Ascending aorta (tissue), 2 donors: ENCODE measurements around the gene TRIM54. TPM values are rescaled to one million over a fixed set of nuclear protein-coding genes. Genes with fewer than 3 reads are reported as not detected.
A peak's percentile ranks its signal among the peaks of the same experiment; 100 is the strongest.
"Not testable (repeated sequence)": the region's sequence is repeated elsewhere in the genome, so short reads cannot be mapped to it uniquely, and the experiment has no call there.

Experiments used
- DNase-seq, 2 donors: peaks; one replicate each; pipeline ENCODE4 v3.0.0-alpha.2; 2019; ENCODE audit warnings: low spot score in 2 of 2
- H3K27ac ChIP-seq, 2 donors: fragments of 200-600 bp; sonication (generic); one replicate each; pipeline ENCODE4 v1.5.1; 2016 to 2017; ENCODE audit warnings: mild to moderate bottlenecking in 1 of 2
- H3K27me3 ChIP-seq: fragments of 200-600 bp; sonication (generic); one replicate; pipeline ENCODE4 v1.5.1; 2017
- H3K36me3 ChIP-seq, 2 donors: fragments of 200-600 bp; sonication (generic); one replicate each; pipeline ENCODE4 v1.5.1; 2016
- H3K4me1 ChIP-seq, 2 donors: fragments of 200-600 bp; sonication (generic); one replicate each; pipeline ENCODE4 v1.5.1; 2016 to 2017; ENCODE audit warnings: mild to moderate bottlenecking in 1 of 2
- H3K4me3 ChIP-seq, 2 donors: fragments of 200-600 bp; sonication (generic); one replicate each; pipeline ENCODE4 v1.5.1; 2016 to 2017; ENCODE audit warnings: mild to moderate bottlenecking in 1 of 2
- H3K9me3 ChIP-seq, 2 donors: fragments of 200-600 bp; sonication (generic); one replicate each; pipeline ENCODE4 v1.5.1; 2016
- CTCF ChIP-seq, 3 experiments: fragments of 200-600 bp in 2 of 3; fragments of 450-650 bp in 1 of 3; sonication (generic) in 2 of 3; IDR thresholded peaks; one replicate each; pipeline ENCODE4 v1.5.1; 2016 to 2019; ENCODE audit warnings: antibody characterized with exemption in 3 of 3, mild to moderate bottlenecking in 1 of 3, moderate library complexity in 1 of 3
- intact Hi-C: fragments of 100-400 bp; cut with DNase I; formaldehyde crosslinking; loops from one replicate; pipeline ENCODE4 v1.15.1; 2023
- total RNA-seq: library from RNA; depleted of rRNA; stranded (reverse); fragments of >200 nt; gene quantifications from one replicate; pipeline ENCODE4 v1.1.0, GENCODE V29; 2016

TRIM54 gene
- total RNA-seq, 1 donor from 2014 or later: not detected

DNA sequence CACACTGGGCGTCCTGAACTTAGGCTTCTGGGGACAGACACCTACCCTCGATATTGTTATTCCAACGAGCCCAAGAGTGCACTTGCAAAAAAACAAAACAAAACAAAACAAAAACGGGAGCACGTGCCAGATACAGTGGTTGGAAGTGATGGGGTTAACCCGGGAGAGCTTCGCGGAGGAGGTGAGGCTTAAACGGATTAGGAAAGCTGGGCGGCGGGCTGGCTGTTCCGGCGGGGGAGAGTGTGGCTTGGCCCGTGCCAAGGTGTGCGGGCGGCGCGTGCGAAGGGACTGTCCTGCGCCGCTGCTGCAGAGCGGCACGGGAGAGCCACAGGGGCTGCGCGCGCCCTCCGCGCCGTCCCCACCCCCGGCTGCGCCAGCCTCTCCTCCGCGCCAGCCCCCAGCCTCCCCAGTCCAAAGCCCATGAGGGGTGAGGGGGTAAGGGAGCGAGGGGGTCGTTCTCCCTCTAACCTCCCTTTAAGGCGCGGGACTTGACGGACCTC is 17.9 kb upstream of the TRIM54 start:
- Histone ChIP-seq H3K27ac (no peak overlapping the region), H3K4me3 (peak overlapping the region; percentile 43 to 67), H3K4me1 (peaks cover 9 to 29% of the 10 kb centered on the region in 2 donors), H3K9me3 (no peaks in the 10 kb centered on the region), H3K27me3 (peaks cover 19% of the 10 kb centered on the region), H3K36me3 (no peaks in the 10 kb centered on the region)
- no peak for DNase-seq
- no peak for TF ChIP-seq CTCF (IDR thresholded peaks at IDR 0.05)
- intact Hi-C loops: no loop called here

- intact Hi-C loops: no loop called here
Measured at GRCh38 chr2:27264753-27265535, 17.3 kb upstream of the TRIM54 start.

DNA sequence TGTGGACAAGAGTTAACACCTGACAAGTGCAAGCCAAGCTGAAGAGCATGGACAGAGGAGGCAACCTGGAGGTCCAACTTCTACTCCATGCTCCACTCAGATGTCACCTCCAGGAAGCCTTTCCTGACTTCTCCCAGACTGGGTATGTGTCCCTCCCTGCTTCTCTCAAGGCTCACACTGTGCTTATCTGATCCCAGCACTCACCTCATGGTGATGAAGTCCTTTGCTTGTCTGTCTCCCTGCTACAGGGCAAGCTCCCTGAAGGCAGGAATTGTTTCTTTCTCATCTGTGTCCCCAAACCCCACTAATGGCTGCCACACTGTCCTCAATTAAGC is 16.7 kb upstream of the TRIM54 start:
- intact Hi-C loops: no loop called here
- no peaks in the 10 kb centered on the region for H3K9me3 ChIP-seq
- H3K27ac ChIP-seq: no peak overlapping the region
- H3K4me1 ChIP-seq: peaks cover 9 to 29% of the 10 kb centered on the region in 2 donors
- H3K27me3 ChIP-seq: peaks cover 19% of the 10 kb centered on the region
- DNase-seq: no peak
- peak overlapping the region in 1 of 2 donors; percentile 43 for H3K4me3 ChIP-seq
- no peaks in the 10 kb centered on the region for H3K36me3 ChIP-seq
- TF ChIP-seq CTCF (IDR thresholded peaks at IDR 0.05): no peak

More at GRCh38 chr2:27264753-27265535, 17.3 kb upstream of the TRIM54 start:
- TF ChIP-seq CTCF (IDR thresholded peaks at IDR 0.05): peak; percentile 9 to 43 (median 23)
- Histone ChIP-seq H3K9me3 (no peaks in the 10 kb centered on the region), H3K36me3 (no peaks in the 10 kb centered on the region), H3K4me1 (peaks cover 9 to 29% of the 10 kb centered on the region in 2 donors), H3K27ac (no peak overlapping the region), H3K27me3 (peaks cover 19% of the 10 kb centered on the region), H3K4me3 (peak overlapping the region; percentile 43 to 67)
- DNase-seq: peak in 1 of 2 donors; percentile 71

GRCh38 chr2:27268296-27268695 is 13.9 kb upstream of the TRIM54 start:
- H3K4me3 ChIP-seq, DNase-seq, intact Hi-C loops, H3K27me3 ChIP-seq, H3K9me3 ChIP-seq, H3K27ac ChIP-seq, H3K36me3 ChIP-seq: not testable (repeated sequence)
- peaks cover 0 to 20% of the 10 kb centered on the region in 2 donors for H3K4me1 ChIP-seq

DNA sequence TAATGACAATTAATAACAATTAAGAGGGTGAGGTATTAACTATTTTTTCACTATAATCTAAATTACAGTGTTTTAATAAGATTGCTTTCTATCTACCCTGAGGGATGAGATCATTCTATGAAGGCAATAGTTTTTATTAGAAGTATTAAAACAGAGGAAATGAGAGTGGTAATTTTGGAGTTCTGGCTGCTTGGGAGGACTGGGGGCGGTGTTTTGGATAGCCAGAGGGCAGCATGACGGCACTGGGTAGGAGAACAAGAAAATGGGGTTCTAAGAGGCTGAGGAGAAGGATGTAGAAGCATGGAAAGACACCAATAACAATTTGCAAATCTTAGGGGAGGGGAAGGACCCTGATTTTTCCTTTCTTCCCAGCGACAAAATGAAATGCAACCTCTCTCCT is 12.1 kb upstream of the TRIM54 start:
- Histone ChIP-seq H3K9me3 (no peaks in the 10 kb centered on the region), H3K4me1 (peaks cover 0 to 2% of the 10 kb centered on the region in 2 donors), H3K27me3 (no peaks in the 10 kb centered on the region), H3K27ac (no peak overlapping the region), H3K4me3 (no peak overlapping the region), H3K36me3 (no peaks in the 10 kb centered on the region)
- no peak for TF ChIP-seq CTCF (IDR thresholded peaks at IDR 0.05)
- intact Hi-C loops: no loop called here
- DNase-seq: no peak

DNA sequence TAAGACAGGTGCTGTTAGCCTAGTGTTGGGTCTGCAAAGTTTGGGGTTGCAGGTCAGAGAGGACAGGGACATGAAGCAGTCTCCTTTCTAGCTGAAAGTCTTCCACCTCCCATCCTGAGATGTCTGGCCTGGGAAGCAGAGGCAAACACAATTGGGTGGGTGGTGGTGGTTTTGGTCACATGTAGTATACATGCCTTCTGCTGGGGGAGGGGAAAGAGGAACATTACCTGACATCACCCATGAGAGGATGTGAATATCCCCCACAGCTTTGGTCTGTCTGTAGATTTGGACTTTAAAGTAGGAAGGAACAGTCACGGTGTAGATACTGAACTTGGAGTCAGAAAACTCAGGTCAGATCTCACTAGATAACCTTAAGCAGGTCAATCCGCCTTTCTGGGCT is 11.6 kb upstream of the TRIM54 start:
- no peak for TF ChIP-seq CTCF (IDR thresholded peaks at IDR 0.05)
- Histone ChIP-seq H3K4me1 (no peaks in the 10 kb centered on the region), H3K36me3 (no peaks in the 10 kb centered on the region), H3K27ac (no peak overlapping the region), H3K27me3 (no peaks in the 10 kb centered on the region), H3K9me3 (no peaks in the 10 kb centered on the region), H3K4me3 (no peak overlapping the region)
- intact Hi-C loops: no loop called here
- no peak for DNase-seq
